ENCODE data around the gene LAT. TPM values are rescaled to one million over a fixed set of nuclear protein-coding genes. Genes with fewer than 3 reads are reported as not detected.
A peak's percentile ranks its signal among the peaks of the same experiment; 100 is the strongest.

LAT gene
- total RNA-seq, 1 donor from 2014 or later, result not detected

- H3K36me3 ChIP-seq, result peaks cover 2% of the 10 kb centered on the region
- H3K9ac ChIP-seq, result peak overlapping the region; percentile 90
- peaks cover 35% of the 10 kb centered on the region for H3K79me2 ChIP-seq (ENCODE audit: low read depth)
- peaks cover 4% of the 10 kb centered on the region for H3K4me1 ChIP-seq
- Mint-ChIP-seq H3K9me3 (no peaks in the 10 kb centered on the region), H3K4me3 (peak overlapping the region; percentile 96), H3K4me1 (peaks cover 16% of the 10 kb centered on the region), H3K36me3 (peaks cover 11% of the 10 kb centered on the region), H3K27ac (peak overlapping the region; percentile 82), H3K27me3 (ENCODE audit: insufficient read depth, low read depth) (peaks cover 2% of the 10 kb centered on the region)
- peaks cover 13% of the 10 kb centered on the region for H3K27me3 ChIP-seq
- DNase-seq (ENCODE audit: low spot score), result no peak
- TF ChIP-seq EZH2phosphoT487 (IDR thresholded peaks at IDR 0.05) (no peak), EZH2 (IDR thresholded peaks at IDR 0.05) (no peak), CTCF (IDR thresholded peaks at IDR 0.05) (no peak)
- peaks cover 10% of the 10 kb centered on the region for H4K20me1 ChIP-seq (ENCODE audit: low read depth)
- peaks cover 7% of the 10 kb centered on the region for H3F3A ChIP-seq (ENCODE audit: low read depth)
- peak overlapping the region; percentile 94 for H3K4me3 ChIP-seq
- H3K4me2 ChIP-seq, result peak overlapping the region; percentile 99
- H3K9me3 ChIP-seq (ENCODE audit: low read depth), result no peaks in the 10 kb centered on the region
- H3K27ac ChIP-seq, result no peak overlapping the region
- H2AFZ ChIP-seq (replicated peaks), result peak overlapping the region; percentile 74
Observed at GRCh38 chr16:28951410-28951943, 33.4 kb upstream of the LAT start.

- H4K20me1 ChIP-seq (ENCODE audit: low read depth), result peaks cover 1% of the 10 kb centered on the region
- Mint-ChIP-seq H3K36me3 (peaks cover 34% of the 10 kb centered on the region), H3K9me3 (no peaks in the 10 kb centered on the region), H3K27me3 (ENCODE audit: insufficient read depth, low read depth) (peaks cover 2% of the 10 kb centered on the region), H3K27ac (no peak overlapping the region), H3K4me3 (no peak overlapping the region), H3K4me1 (no peaks in the 10 kb centered on the region)
- TF ChIP-seq EZH2 (IDR thresholded peaks at IDR 0.05) (no peak), EZH2phosphoT487 (IDR thresholded peaks at IDR 0.05) (no peak), CTCF (IDR thresholded peaks at IDR 0.05) (no peak)
- no peak overlapping the region for H2AFZ ChIP-seq (replicated peaks)
- H3K4me1 ChIP-seq, result no peaks in the 10 kb centered on the region
- H3K9me3 ChIP-seq (ENCODE audit: low read depth), result no peaks in the 10 kb centered on the region
- no peak overlapping the region for H3K9ac ChIP-seq
- no peaks in the 10 kb centered on the region for H3K27me3 ChIP-seq
- H3K36me3 ChIP-seq, result peaks cover 1% of the 10 kb centered on the region
- no peak overlapping the region for H3K4me3 ChIP-seq
- peaks cover 11% of the 10 kb centered on the region for H3K79me2 ChIP-seq (ENCODE audit: low read depth)
- no peak overlapping the region for H3K27ac ChIP-seq
- no peaks in the 10 kb centered on the region for H3F3A ChIP-seq (ENCODE audit: low read depth)
- H3K4me2 ChIP-seq, result no peak overlapping the region
- no peak for DNase-seq (ENCODE audit: low spot score)
Observed at GRCh38 chr16:28958216-28958615, 26.6 kb upstream of the LAT start.

- Histone ChIP-seq H3K4me1 (no peaks in the 10 kb centered on the region), H4K20me1 (ENCODE audit: low read depth) (no peaks in the 10 kb centered on the region), H3F3A (ENCODE audit: low read depth) (no peaks in the 10 kb centered on the region), H3K27ac (no peak overlapping the region), H3K9ac (no peak overlapping the region), H3K4me3 (no peak overlapping the region), H3K36me3 (no peaks in the 10 kb centered on the region), H3K27me3 (no peaks in the 10 kb centered on the region), H3K9me3 (ENCODE audit: low read depth) (no peaks in the 10 kb centered on the region), H2AFZ (replicated peaks) (no peak overlapping the region), H3K4me2 (no peak overlapping the region), H3K79me2 (ENCODE audit: low read depth) (peaks cover 5% of the 10 kb centered on the region)
- TF ChIP-seq CTCF (IDR thresholded peaks at IDR 0.05) (no peak), EZH2 (IDR thresholded peaks at IDR 0.05) (no peak), EZH2phosphoT487 (IDR thresholded peaks at IDR 0.05) (no peak)
- H3K4me3 Mint-ChIP-seq, result no peak overlapping the region
- H3K27ac Mint-ChIP-seq, result no peak overlapping the region
- H3K9me3 Mint-ChIP-seq, result no peaks in the 10 kb centered on the region
- no peaks in the 10 kb centered on the region for H3K4me1 Mint-ChIP-seq
- H3K36me3 Mint-ChIP-seq, result peaks cover 31% of the 10 kb centered on the region
- DNase-seq (ENCODE audit: low spot score), result no peak
- H3K27me3 Mint-ChIP-seq (ENCODE audit: insufficient read depth, low read depth), result peaks cover 3% of the 10 kb centered on the region
Observed at GRCh38 chr16:28958836-28959235, 26.0 kb upstream of the LAT start.

Data from neural progenitor cell (in vitro differentiated cells).